ENCODE measurements around the gene TMSB10. TPM values are rescaled to one million over a fixed set of nuclear protein-coding genes. Genes with fewer than 3 reads are reported as not detected.

Gene TMSB10
- total RNA-seq, 2 experiments from 2014 or later = 1,969 to 2,001 TPM

GRCh38 chr2:84904151-84904550 lies 1.3 kb upstream of the TMSB10 start:
- Histone ChIP-seq H3K4me1 (ENCODE audit: insufficient read depth, low read length) (peaks cover 42% of the 10 kb centered on the region), H3K27ac (ENCODE audit: low read depth in 1 of 2, low read length in 2 of 2) (no peak overlapping the region), H3K9me3 (ENCODE audit: control insufficient read depth in 1 of 2, insufficient read depth in 1 of 2, low read length in 2 of 2) (peaks cover 0 to 6% of the 10 kb centered on the region in 2 experiments), H3K27me3 (ENCODE audit: control insufficient read depth in 1 of 2, insufficient read depth in 2 of 2, low read length in 2 of 2) (no peaks in the 10 kb centered on the region), H3K36me3 (ENCODE audit: insufficient read depth, low read length) (peaks cover 12% of the 10 kb centered on the region), H3K4me3 (ENCODE audit: low read length) (peak overlapping the region; percentile 74)
- Mint-ChIP-seq H3K36me3 (ENCODE audit: low read depth) (peaks cover 32% of the 10 kb centered on the region), H3K9me3 (peaks cover 9% of the 10 kb centered on the region), H3K27me3 (no peaks in the 10 kb centered on the region), H3K27ac (peak overlapping the region; percentile 93), H3K4me1 (ENCODE audit: low read depth) (peaks cover 77% of the 10 kb centered on the region), H3K4me3 (peak overlapping the region; percentile 98)
- ATAC-seq (ENCODE audit: poor library complexity) (no peak), DNase-seq (peak in 1 of 14 experiments; percentile 35)
- no peak for TF ChIP-seq CTCF (IDR thresholded peaks at IDR 0.05)
- ChIA-PET POLR2A (interaction anchor here (1.1 to 6.1 kb wide), 14 partner anchors 10 to 635 kb away, joined by 3 to 215 read pairs (median 21); partner anchors contain the start of genes KCMF1, MAT2A, TGOLN2 and TRABD2A), CTCF (interaction anchor here (0.6 to 9.2 kb wide), 3 partner anchors 10 to 22 kb away, joined by 3 to 88 read pairs (median 4); no protein-coding TSS in a partner anchor)
- intact Hi-C loops (cut with DNase I, micrococcal nuclease) = loop anchor here in 1 of 2 experiments (2.0 kb wide), 1 partner anchor 15 kb away; no protein-coding TSS in a partner anchor

DNA sequence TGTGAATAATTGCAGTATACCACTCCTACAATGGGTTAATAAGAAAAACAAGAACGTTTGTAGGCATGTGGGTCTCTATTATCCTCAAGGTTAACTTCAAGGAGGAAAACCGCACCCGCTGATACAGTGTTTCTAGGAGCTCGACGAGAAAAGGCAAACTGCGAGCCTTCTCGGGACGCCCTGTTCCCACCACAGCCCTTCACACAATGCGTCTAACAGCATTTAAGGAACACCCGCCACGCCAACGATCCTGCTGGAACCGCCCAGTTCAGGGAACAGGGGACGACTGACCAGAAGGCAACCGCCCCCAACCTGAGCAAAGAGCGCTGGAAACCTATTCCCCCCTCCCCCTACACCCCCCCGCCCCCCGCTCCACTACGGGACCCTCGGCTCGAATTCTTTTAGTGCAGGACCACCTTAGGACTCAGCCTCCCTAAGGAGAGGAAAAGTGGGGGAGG lies 710 bp upstream of the TMSB10 start:
- H3K27me3 Mint-ChIP-seq = no peaks in the 10 kb centered on the region
- no peak for TF ChIP-seq CTCF (IDR thresholded peaks at IDR 0.05)
- DNase-seq (peak in 6 of 14 experiments; percentile 21 to 64 (median 54)), ATAC-seq (ENCODE audit: poor library complexity) (peak; percentile 8)
- peaks cover 77% of the 10 kb centered on the region for H3K4me1 Mint-ChIP-seq (ENCODE audit: low read depth)
- H3K9me3 Mint-ChIP-seq = peaks cover 14% of the 10 kb centered on the region
- POLR2A ChIA-PET = interaction anchor here (0.7 to 6.1 kb wide), 22 partner anchors 10 to 634 kb away, joined by 3 to 215 read pairs (median 4); partner anchors contain the start of genes KCMF1, MAT2A, TGOLN2 and TRABD2A
- peaks cover 32% of the 10 kb centered on the region for H3K36me3 Mint-ChIP-seq (ENCODE audit: low read depth)
- Histone ChIP-seq H3K36me3 (ENCODE audit: insufficient read depth, low read length) (peaks cover 12% of the 10 kb centered on the region), H3K4me1 (ENCODE audit: insufficient read depth, low read length) (peaks cover 42% of the 10 kb centered on the region), H3K27me3 (ENCODE audit: control insufficient read depth in 1 of 2, insufficient read depth in 2 of 2, low read length in 2 of 2) (no peaks in the 10 kb centered on the region), H3K4me3 (ENCODE audit: low read length) (peak overlapping the region; percentile 74), H3K27ac (ENCODE audit: low read depth in 1 of 2, low read length in 2 of 2) (peak overlapping the region in 1 of 2 donors; percentile 85), H3K9me3 (ENCODE audit: control insufficient read depth in 1 of 2, insufficient read depth in 1 of 2, low read length in 2 of 2) (peaks cover 0 to 12% of the 10 kb centered on the region in 2 experiments)
- H3K27ac Mint-ChIP-seq = peak overlapping the region; percentile 93
- intact Hi-C loops (cut with DNase I, micrococcal nuclease) = loop anchor here (1.0 to 2.0 kb wide), 3 partner anchors 16 to 22 kb away; no protein-coding TSS in a partner anchor
- peak overlapping the region; percentile 98 for H3K4me3 Mint-ChIP-seq
- CTCF ChIA-PET = interaction anchor here (0.6 to 9.2 kb wide), 4 partner anchors 10 to 24 kb away, joined by 3 to 88 read pairs (median 16); partner anchors contain the start of gene TRABD2A

GRCh38 chr2:84906108-84906899 lies 848 bp downstream of the TMSB10 start:
- Mint-ChIP-seq H3K9me3 (peaks cover 18% of the 10 kb centered on the region), H3K27ac (peak overlapping the region; percentile 93), H3K27me3 (no peaks in the 10 kb centered on the region), H3K36me3 (ENCODE audit: low read depth) (peaks cover 32% of the 10 kb centered on the region), H3K4me1 (ENCODE audit: low read depth) (peaks cover 68% of the 10 kb centered on the region), H3K4me3 (peak overlapping the region; percentile 94)
- Histone ChIP-seq H3K27me3 (ENCODE audit: control insufficient read depth in 1 of 2, insufficient read depth in 2 of 2, low read length in 2 of 2) (no peaks in the 10 kb centered on the region), H3K27ac (ENCODE audit: low read depth in 1 of 2, low read length in 2 of 2) (peak overlapping the region; percentile 47 to 85), H3K4me1 (ENCODE audit: insufficient read depth, low read length) (peaks cover 42% of the 10 kb centered on the region), H3K4me3 (ENCODE audit: low read length) (peak overlapping the region; percentile 74), H3K9me3 (ENCODE audit: control insufficient read depth in 1 of 2, insufficient read depth in 1 of 2, low read length in 2 of 2) (peaks cover 0 to 13% of the 10 kb centered on the region in 2 experiments), H3K36me3 (ENCODE audit: insufficient read depth, low read length) (peaks cover 12% of the 10 kb centered on the region)
- peak in 10 of 14 experiments; percentile 24 to 76 (median 54) for DNase-seq
- POLR2A ChIA-PET = interaction anchor here (0.6 to 6.1 kb wide), 42 partner anchors 8 to 1534 kb away, joined by 3 to 215 read pairs (median 4); partner anchors contain the start of genes KCMF1, SUCLG1 and TRABD2A
- no peak for ATAC-seq (ENCODE audit: poor library complexity)
- TF ChIP-seq CTCF (IDR thresholded peaks at IDR 0.05) = no peak
- CTCF ChIA-PET = interaction anchor here (1.0 to 9.2 kb wide), 4 partner anchors 12 to 111 kb away, joined by 3 to 88 read pairs (median 16); partner anchors contain the start of gene TRABD2A
- intact Hi-C loops (cut with DNase I, micrococcal nuclease) = no loop called here

Measured in CD4-positive, alpha-beta T cell (primary cell).